Measurements from ENCODE around the gene CEBPZOS.

Gene CEBPZOS

GRCh38 chr2:37196320-37197195, at the start of gene CEBPZOS:
TSS of gene CEBPZOS (plus strand) at chr2:37196496. CDS start at chr2:37199705, 3,209 bp downstream.
- DNase-seq, result peak; percentile 76 to 81

GRCh38 chr2:37148325-37148724, 48.0 kb upstream of the CEBPZOS start:
- DNase-seq, result no peak

- DNase-seq, result no peak
Observed at GRCh38 chr2:37149626-37150322, 46.5 kb upstream of the CEBPZOS start.

GRCh38 chr2:37153224-37153623, 43.1 kb upstream of the CEBPZOS start:
- no peak for DNase-seq

- peak; percentile 16 to 55 for DNase-seq
Observed at GRCh38 chr2:37154785-37155184, 41.5 kb upstream of the CEBPZOS start.

GRCh38 chr2:37156071-37156856, 40.0 kb upstream of the CEBPZOS start:
- peak; percentile 24 to 51 for DNase-seq

GRCh38 chr2:37156857-37157714, 39.2 kb upstream of the CEBPZOS start, which contains the start of gene EIF2AK2:
TSS of gene EIF2AK2 (minus strand) at chr2:37156980. CDS start at chr2:37147806, 9,174 bp downstream.
- peak; percentile 87 to 90 for DNase-seq

GRCh38 chr2:37164757-37165156, 31.5 kb upstream of the CEBPZOS start:
- no peak for DNase-seq

- no peak for DNase-seq
Observed at GRCh38 chr2:37167636-37168180, 28.6 kb upstream of the CEBPZOS start.

- peak; percentile 58 to 68 for DNase-seq
Observed at GRCh38 chr2:37168217-37168981, 27.9 kb upstream of the CEBPZOS start.

GRCh38 chr2:37171624-37171950, 24.7 kb upstream of the CEBPZOS start:
- no peak for DNase-seq

GRCh38 chr2:37173741-37174140, 22.6 kb upstream of the CEBPZOS start:
- DNase-seq, result no peak

GRCh38 chr2:37180006-37180639, 16.2 kb upstream of the CEBPZOS start:
- no peak for DNase-seq

GRCh38 chr2:37180640-37181039, 15.7 kb upstream of the CEBPZOS start:
- DNase-seq, result no peak

GRCh38 chr2:37181726-37182684, 14.3 kb upstream of the CEBPZOS start:
- DNase-seq, result no peak

- no peak for DNase-seq
Observed at GRCh38 chr2:37188570-37188969, 7.7 kb upstream of the CEBPZOS start, which contains the start of gene SULT6B1. TSS of gene SULT6B1 (minus strand) at chr2:37188670. CDS start at chr2:37188640, 30 bp downstream.

- DNase-seq, result peak; percentile 7 to 21
Observed at GRCh38 chr2:37189452-37190153, 6.7 kb upstream of the CEBPZOS start.

- DNase-seq, result no peak
Observed at GRCh38 chr2:37190290-37190689, 6.0 kb upstream of the CEBPZOS start.

GRCh38 chr2:37191253-37191652, 5.0 kb upstream of the CEBPZOS start:
- DNase-seq, result no peak

Data from Kasumi-1 (cell line).